WERI-Rb-1 (cell line): ENCODE results near the gene EMC1.

Experiments
- DNase-seq: peaks from one replicate; pipeline ENCODE4 v3.0.0-alpha.2; 2020
- H3K27ac ChIP-seq: fragments of 250-450 bp; sonication (Bioruptor Pico); 2 replicates; pipeline ENCODE4 v1.5.1; 2020; ENCODE audit warnings: mild to moderate bottlenecking, moderate library complexity
- H3K27me3 ChIP-seq: fragments of 250-450 bp; sonication (Bioruptor Pico); 2 replicates; pipeline ENCODE4 v1.5.1; 2021; ENCODE audit warnings: mild to moderate bottlenecking, low read depth, moderate library complexity; ENCODE audit not compliant: insufficient read depth, severe bottlenecking
- H3K36me3 ChIP-seq: fragments of 250-450 bp; sonication (Bioruptor Pico); 2 replicates; pipeline ENCODE4 v1.5.1; 2020; ENCODE audit warnings: mild to moderate bottlenecking, moderate library complexity
- H3K4me3 ChIP-seq: 2 replicates; pipeline ENCODE4 v1.5.1; 2011; ENCODE audit warnings: low read depth, mild to moderate bottlenecking, control low read depth, low read length
- H3K9me3 ChIP-seq: fragments of 250-450 bp; sonication (Bioruptor Pico); 2 replicates; pipeline ENCODE4 v1.5.1; 2021; ENCODE audit warnings: mild to moderate bottlenecking, moderate library complexity; ENCODE audit not compliant: severe bottlenecking
- CTCF ChIP-seq: IDR thresholded peaks from 2 replicates; pipeline ENCODE4 v1.5.1; 2011; ENCODE audit warnings: low read depth, mild to moderate bottlenecking, control low read depth, inconsistent platforms, low read length

The EMC1 gene

DNA sequence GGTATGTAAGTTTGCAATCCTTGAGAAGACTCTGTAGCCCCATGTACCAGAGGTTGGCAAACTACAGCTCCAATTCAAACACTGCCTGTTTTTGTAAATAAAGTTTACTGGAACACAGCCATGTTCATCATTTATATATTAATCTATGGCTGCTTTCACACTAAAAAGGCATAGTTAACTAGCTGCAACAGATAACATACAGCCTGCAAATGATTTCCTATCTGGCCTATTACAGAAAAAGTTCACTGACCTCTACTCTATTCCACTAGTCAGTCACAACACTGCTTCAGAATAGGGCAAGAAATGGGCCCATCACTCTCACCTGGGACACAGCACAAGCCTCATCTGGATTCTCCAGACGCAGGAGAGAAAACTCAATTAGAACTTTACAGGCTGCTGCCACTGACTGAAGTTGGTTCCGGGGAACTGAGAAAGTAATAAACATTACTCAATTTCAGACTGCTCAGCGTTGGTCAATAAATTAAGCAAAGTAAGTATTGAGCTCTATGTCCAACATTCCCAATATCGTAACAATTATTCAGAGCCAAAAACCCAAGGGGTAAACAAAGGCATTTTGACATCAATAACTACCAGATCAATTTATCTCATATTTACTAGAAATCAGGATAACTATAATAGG lies 51.9 kb downstream of the EMC1 start:
- Histone ChIP-seq H3K27me3 (no peaks in the 10 kb centered on the region), H3K9me3 (no peaks in the 10 kb centered on the region), H3K27ac (no peak overlapping the region), H3K36me3 (peaks cover 72% of the 10 kb centered on the region), H3K4me3 (no peak overlapping the region)
- no peak for TF ChIP-seq CTCF
- no peak for DNase-seq

- no peaks in the 10 kb centered on the region for H3K27me3 ChIP-seq
- no peak for TF ChIP-seq CTCF
- H3K4me3 ChIP-seq: no peak overlapping the region
- DNase-seq: no peak
- H3K27ac ChIP-seq: no peak overlapping the region
- no peaks in the 10 kb centered on the region for H3K9me3 ChIP-seq
- H3K36me3 ChIP-seq: peaks cover 78% of the 10 kb centered on the region
Measured at GRCh38 chr1:19198820-19199219, 52.5 kb downstream of the EMC1 start.

GRCh38 chr1:19197845-19198244 lies 53.5 kb downstream of the EMC1 start:
- no peak for DNase-seq
- no peak for TF ChIP-seq CTCF
- peaks cover 85% of the 10 kb centered on the region for H3K36me3 ChIP-seq

DNA sequence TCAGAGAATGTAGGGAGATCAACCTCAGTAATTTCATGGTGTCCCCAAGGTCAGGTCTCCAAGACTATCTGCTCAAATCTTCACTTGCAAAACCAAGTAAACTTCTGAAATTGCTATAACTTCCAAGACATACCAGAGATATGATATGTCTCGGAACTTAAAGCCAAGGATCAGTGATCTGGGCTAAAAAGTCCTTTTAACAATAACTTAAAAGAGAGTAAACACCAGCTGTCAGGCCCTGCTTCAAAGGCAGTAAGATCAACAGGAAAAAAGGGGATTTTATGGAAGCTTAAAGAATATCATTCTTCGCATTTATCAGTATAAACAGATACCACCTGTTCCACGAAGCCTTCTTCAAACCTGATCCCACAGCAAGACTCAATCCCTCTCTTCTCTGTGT lies 55.0 kb downstream of the EMC1 start:
- Histone ChIP-seq H3K4me3 (no peak overlapping the region), H3K27ac (no peak overlapping the region), H3K27me3 (no peaks in the 10 kb centered on the region), H3K36me3 (peaks cover 91% of the 10 kb centered on the region), H3K9me3 (no peaks in the 10 kb centered on the region)
- DNase-seq: no peak
- TF ChIP-seq CTCF: no peak

More at GRCh38 chr1:19197845-19198244, 53.5 kb downstream of the EMC1 start:
- Histone ChIP-seq H3K9me3 (no peaks in the 10 kb centered on the region), H3K4me3 (no peak overlapping the region), H3K27me3 (no peaks in the 10 kb centered on the region), H3K27ac (no peak overlapping the region)

DNA sequence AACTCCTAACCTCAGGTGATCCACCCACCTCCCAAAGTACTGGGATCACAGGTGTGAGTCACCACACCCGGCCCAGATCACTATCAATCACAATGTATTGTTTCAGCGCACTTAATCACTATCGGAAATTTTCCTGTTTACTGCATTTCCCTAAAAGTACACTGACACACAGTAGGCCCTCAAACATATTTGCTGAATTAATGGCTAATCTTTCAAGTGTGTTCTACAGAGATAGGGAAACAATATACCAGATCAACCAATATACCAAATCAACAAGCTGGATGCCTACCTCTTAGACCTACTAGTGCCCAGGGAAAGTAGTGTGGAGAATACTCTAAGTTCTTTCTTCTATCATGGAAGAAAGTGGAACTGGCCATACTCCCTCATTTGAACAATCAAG lies 58.3 kb downstream of the EMC1 start:
- H3K36me3 ChIP-seq: peaks cover 89% of the 10 kb centered on the region
- TF ChIP-seq CTCF: no peak
- no peak for DNase-seq
- H3K4me3 ChIP-seq: no peak overlapping the region
- no peaks in the 10 kb centered on the region for H3K27me3 ChIP-seq
- H3K27ac ChIP-seq: no peak overlapping the region
- no peaks in the 10 kb centered on the region for H3K9me3 ChIP-seq

DNA sequence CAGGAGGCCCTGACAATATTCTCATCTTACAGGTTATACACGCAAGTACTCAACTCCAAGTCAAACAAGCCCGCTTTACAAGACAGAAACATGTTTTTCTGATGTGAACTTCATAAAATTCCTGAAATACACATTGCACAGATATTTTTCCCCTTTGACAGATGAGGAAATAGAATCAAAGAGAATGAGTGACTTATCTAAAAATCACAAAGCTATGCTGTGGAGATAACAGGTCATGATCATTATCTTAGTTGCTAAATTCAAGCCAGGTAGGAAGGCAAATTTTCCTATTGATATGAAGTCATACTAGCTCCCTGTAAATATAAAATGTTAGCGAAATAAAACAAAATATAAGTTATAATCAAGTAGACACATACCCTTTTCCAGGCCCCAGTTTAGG lies 59.5 kb downstream of the EMC1 start:
- no peak overlapping the region for H3K27ac ChIP-seq
- H3K9me3 ChIP-seq: no peaks in the 10 kb centered on the region
- no peaks in the 10 kb centered on the region for H3K27me3 ChIP-seq
- no peak for DNase-seq
- H3K36me3 ChIP-seq: peaks cover 85% of the 10 kb centered on the region
- no peak for TF ChIP-seq CTCF
- H3K4me3 ChIP-seq: no peak overlapping the region
